GM19025 (cell line): Measurements from ENCODE around the gene DTX1.
"Not testable (repeated sequence)": the region's sequence is repeated elsewhere in the genome, so short reads cannot be mapped to it uniquely, and the experiment has no call there.

Source experiments
- ATAC-seq: cut with Tn5 transposase; IDR thresholded peaks from one replicate; pipeline ENCODE4 v1.9.1; 2021; ENCODE audit warnings: mild to moderate bottlenecking, low read depth, moderate library complexity; ENCODE audit not compliant: unreplicated experiment

The DTX1 gene

DNA sequence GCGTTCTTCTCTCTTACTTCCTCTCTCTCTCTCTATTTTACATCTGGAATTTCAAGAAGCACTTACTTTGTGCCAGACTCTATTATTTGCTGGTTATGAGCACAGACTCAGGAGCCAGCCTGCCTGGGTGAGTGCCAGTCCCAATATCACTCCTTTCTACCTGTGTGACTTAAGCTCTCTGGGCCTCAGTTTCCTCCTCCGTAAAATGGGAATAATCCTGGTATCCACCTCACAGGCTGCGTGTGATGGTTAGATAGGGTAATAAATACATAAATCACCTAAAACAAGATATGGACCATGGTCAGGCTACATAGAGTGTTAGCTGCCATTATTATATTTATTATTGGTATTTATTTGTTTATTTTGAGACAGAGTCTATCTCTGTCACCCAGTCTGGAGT lies 54.7 kb downstream of the DTX1 start:
- ATAC-seq: no peak

- ATAC-seq: no peak
Measured at GRCh38 chr12:113112043-113112899, 55.7 kb downstream of the DTX1 start.

GRCh38 chr12:113113397-113113796 lies 56.9 kb downstream of the DTX1 start:
- no peak for ATAC-seq

GRCh38 chr12:113114447-113115178 lies 58.1 kb downstream of the DTX1 start:
- no peak for ATAC-seq

DNA sequence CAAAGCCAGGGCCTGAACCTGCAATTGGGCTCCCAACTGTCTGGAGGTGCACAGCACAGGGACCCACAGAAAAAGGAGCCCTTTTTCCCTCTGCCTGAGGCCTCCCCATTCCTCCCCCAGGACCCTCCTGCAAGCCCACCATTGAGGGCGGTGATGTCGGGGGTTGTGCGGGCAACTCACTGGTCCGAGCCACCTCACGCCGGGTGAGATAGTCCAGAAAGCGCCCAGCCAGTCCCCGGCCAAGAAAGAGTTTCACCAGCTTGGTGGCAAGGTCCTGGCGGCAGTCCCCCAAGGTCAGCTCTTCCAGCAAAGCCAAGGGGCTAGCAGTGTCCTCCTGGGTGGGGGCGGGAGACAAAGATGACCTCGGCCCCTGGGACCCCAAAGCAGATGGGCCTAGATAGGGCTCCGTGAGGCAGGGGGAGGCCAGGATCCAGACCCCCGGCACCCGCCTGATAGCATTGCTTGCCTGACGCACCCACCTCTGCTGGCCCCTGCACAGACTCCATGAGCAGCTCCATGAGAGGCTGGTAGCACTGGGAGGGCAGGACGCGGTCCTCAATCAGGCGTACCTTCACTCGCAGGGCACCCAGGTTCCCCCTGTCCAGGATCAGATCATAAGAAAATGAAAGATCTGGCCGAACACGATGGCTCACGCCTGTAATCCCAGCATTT lies 59.1 kb downstream of the DTX1 start:
- no peak for ATAC-seq

- ATAC-seq: no peak
Measured at GRCh38 chr12:113116875-113117274, 60.3 kb downstream of the DTX1 start.

DNA sequence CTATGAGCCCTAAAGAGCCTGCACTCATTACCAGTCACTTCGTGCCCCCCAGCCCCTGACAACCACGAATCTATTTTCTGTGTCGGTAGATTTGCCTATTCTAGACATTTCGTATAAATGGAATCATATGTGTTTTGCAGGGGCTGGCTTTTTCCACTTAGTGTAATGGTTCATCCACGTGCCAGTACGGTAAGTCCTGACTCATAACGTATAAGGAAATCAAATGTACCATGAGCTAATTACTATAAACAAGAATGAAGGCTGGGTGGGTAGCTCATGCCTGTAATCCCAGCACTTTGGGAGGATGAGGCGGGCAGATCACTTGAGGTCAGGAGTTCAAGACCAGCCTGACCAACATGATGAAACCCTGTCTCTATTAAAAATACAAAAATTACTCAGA lies 61.2 kb downstream of the DTX1 start:
- ATAC-seq: not testable (repeated sequence)

- no peak for ATAC-seq
Measured at GRCh38 chr12:113118142-113118541, 61.6 kb downstream of the DTX1 start.

- no peak for ATAC-seq
Measured at GRCh38 chr12:113119980-113120669, 63.6 kb downstream of the DTX1 start.

- no peak for ATAC-seq
Measured at GRCh38 chr12:113120670-113121370, 64.3 kb downstream of the DTX1 start.

- ATAC-seq: no peak
Measured at GRCh38 chr12:113127791-113128199, 71.3 kb downstream of the DTX1 start.

DNA sequence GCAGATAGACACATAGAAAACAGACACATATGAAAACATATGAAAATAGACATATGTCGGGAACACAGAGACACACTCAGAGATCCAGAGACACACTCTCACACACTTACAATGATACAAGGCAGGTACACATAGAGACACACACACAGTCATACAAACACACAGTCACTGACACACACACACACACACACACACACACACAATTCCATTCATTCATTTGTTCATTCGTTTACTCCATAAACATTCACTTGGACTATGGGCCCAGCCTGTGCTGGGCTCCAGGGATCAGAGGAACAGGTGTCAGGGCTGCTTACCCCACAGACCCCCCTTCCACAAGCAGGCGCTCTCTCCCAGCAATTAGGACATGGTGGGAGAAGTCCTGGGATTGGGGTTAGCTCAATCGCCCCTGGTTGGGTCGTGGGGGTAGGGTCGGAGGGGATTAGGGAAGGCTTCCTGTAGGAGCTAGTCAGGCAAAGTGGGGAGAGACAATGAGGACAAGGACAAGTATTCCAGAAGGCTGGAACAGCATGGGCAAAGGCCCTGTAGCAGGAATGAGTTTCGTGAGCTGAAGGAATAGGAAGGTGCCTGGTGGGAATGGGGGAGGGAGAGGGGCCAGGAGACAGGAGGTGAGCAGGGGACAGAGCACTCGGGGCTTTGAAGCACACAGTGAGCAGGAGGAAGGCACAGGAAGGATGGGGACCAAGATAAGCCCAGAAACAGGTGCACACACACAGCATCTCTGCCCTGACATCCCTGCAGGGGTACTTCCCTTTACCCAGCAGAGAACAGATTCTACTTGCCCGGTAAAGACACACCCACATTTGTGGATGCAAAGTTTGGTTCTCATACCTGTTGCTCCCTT lies 72.5 kb downstream of the DTX1 start:
- ATAC-seq: no peak

DNA sequence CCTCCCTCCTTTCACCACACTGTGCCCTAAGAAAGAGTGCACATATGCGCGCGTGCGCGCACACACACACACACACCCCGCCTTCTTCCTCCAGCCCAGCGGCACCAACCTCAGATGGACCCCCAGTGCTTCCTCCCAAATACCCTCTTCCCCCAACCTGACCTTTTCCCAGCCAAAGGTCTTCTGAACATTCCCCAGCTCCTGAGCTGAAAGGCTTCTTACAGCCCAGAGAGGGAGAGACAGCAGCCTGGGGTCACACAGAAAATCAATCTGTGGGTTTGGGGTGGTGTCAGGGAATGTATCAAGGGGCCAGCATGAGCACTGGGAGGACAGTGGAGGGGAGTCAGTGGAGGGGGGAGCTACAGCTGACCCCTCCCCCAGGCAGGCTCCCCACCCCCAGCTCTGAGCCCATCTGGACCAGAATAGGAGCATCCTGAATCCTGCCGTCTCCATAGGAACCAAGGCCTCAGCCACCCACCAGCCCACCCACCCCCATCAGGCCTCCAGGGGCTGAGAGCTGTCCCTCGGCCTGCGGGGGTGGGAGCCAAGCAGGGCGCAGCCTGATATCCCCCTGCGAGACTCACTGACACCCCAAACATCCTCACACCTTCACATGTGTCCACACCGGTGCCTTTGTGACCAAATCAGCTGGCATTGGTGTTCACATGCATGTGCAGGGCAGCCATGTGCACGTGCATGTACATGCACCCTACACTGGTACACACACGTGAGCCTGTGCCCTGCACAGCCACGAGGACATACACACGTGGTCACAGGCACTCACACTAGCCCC lies 73.3 kb downstream of the DTX1 start:
- ATAC-seq: no peak

GRCh38 chr12:113130457-113131135 lies 74.1 kb downstream of the DTX1 start:
- no peak for ATAC-seq

DNA sequence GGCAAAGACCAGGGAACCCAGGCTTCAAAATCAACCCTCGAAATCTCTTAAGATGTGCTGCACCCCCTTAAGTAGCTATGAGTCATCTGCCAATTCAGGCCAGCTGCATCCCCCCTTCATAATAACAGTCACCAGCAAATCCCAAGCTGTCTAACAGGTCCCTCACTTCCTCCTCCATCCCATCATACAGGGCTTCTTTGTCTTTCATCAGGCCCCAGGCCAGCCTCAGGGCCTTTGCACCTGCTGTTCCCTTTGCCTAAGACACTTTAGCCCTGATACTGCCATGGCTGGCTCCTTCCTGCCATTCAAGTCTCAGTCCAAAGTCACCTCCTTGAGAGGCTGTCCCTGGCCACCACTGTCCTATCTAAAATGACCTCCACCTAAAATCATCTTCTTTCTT lies 75.0 kb downstream of the DTX1 start:
- no peak for ATAC-seq

DNA sequence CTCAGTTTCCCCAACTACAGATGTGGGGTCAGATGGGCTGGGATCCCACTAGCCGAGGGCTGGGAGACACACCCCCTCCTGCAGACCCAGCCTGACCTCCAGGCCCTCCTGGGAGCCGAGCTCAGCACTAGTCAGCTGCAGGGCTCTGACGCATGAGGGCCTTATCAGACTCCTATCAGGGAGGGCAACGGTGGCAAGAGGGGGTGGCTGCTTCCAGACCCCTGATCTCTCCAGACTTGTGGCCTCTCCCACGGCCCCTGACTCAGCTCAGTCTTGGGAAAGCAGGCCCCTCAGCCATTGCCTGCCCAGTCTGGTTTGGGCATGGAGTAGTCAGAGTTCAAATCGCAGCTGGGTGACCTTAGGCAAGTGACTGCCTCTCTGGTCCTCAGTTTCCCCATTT lies 76.5 kb downstream of the DTX1 start:
- ATAC-seq: no peak

GRCh38 chr12:113133666-113134065 lies 77.1 kb downstream of the DTX1 start:
- no peak for ATAC-seq

- ATAC-seq: no peak
Measured at GRCh38 chr12:113134071-113134470, 77.5 kb downstream of the DTX1 start.
